GM12878 (cell line): Measurements from ENCODE around the gene PLD5. TPM values are rescaled to one million over a fixed set of nuclear protein-coding genes. Genes with fewer than 3 reads are reported as not detected.

Source experiments
- ATAC-seq: fragments of 200-7000 bp; cut with Tn5 transposase; 3 replicates; pipeline ENCODE4 v1.9.1; 2020; ENCODE audit warnings: mild to moderate bottlenecking, moderate library complexity
- BruUV-seq: library from RNA; stranded (reverse); fragments of 400-500 nt; replicated peaks from 2 replicates; lab custom pipeline; 2021; lab: Mats Ljungman, UMichigan
- CTCF ChIA-PET: fragments of 300-600 bp; sonication (Branson Sonifier 250); formaldehyde crosslinking; extraction: SDS; loops from one replicate; lab custom pipeline; 2021; ENCODE audit warnings: inconsistent platforms; lab: Yijun Ruan, JAX
- POLR2A ChIA-PET: fragments of 350-600 bp; formaldehyde crosslinking; extraction: SDS; loops from one replicate; lab custom pipeline; 2021; ENCODE audit warnings: inconsistent platforms; lab: Charles Lee
- RAD21 ChIA-PET: fragments of 300-600 bp; sonication (Branson Sonifier 250); formaldehyde crosslinking; loops from one replicate; lab custom pipeline; 2023; ENCODE audit warnings: antibody characterized with exemption; ENCODE audit not compliant: unreplicated experiment; lab: Charles Lee
- SMC1A ChIA-PET: fragments of 300-600 bp; sonication (Branson Sonifier 250); formaldehyde crosslinking; loops from one replicate; lab custom pipeline; 2023; ENCODE audit not compliant: unreplicated experiment, uncharacterized antibody; lab: Charles Lee
- DNase-seq: peaks from one replicate; pipeline ENCODE4 v3.0.0-alpha.2; 2011; ENCODE audit warnings: low read depth, low spot score
- FAIRE-seq: peaks from 3 replicates; lab custom pipeline; 2011; peaks lifted over from hg19 to GRCh38; lab: Jason Lieb, UNC
- H2AFZ ChIP-seq: 2 replicates; pipeline ENCODE4 v1.6.0; 2011; ENCODE audit warnings: low read depth, low read length, control low read depth; ENCODE audit not compliant: control insufficient read depth
- H3K27ac ChIP-seq: 2 replicates; pipeline ENCODE4 v1.5.1; 2011; ENCODE audit warnings: control low read depth; ENCODE audit not compliant: control insufficient read depth, insufficient read depth
- H3K27me3 ChIP-seq, 2 experiments: replicated peaks in 1 of 2; 2 replicates each; pipeline versions ENCODE4 v1.6.0 to v1.6.1; 2011; ENCODE audit warnings: low read length in 1 of 2; ENCODE audit not compliant: control insufficient read depth in 2 of 2, insufficient read depth in 2 of 2
- H3K36me3 ChIP-seq, 2 experiments: 2 replicates each; pipeline ENCODE4 v1.5.1; 2011; ENCODE audit warnings: low read length in 1 of 2; ENCODE audit not compliant: control insufficient read depth in 2 of 2, insufficient read depth in 2 of 2
- H3K4me1 ChIP-seq: 2 replicates; pipeline ENCODE4 v1.6.1; 2011; ENCODE audit warnings: mild to moderate bottlenecking, low read length, moderate library complexity, mixed read lengths; ENCODE audit not compliant: control insufficient read depth, insufficient read depth
- H3K4me2 ChIP-seq: 2 replicates; pipeline ENCODE4 v1.6.0; 2011; ENCODE audit warnings: control low read depth; ENCODE audit not compliant: control insufficient read depth, insufficient read depth
- H3K4me3 ChIP-seq: fragments of 200-600 bp; sonication (generic); 2 replicates; pipeline ENCODE4 v1.5.1; 2016
- H3K79me2 ChIP-seq: 2 replicates; pipeline ENCODE4 v1.6.0; 2011; ENCODE audit warnings: low read length; ENCODE audit not compliant: control insufficient read depth, insufficient read depth
- H3K9ac ChIP-seq: 2 replicates; pipeline ENCODE4 v1.8.0; 2011; ENCODE audit warnings: low read length, control low read depth, mixed read lengths; ENCODE audit not compliant: control insufficient read depth, insufficient read depth
- H3K9me3 ChIP-seq: replicated peaks from 3 replicates; pipeline ENCODE4 v1.5.1; 2011; ENCODE audit warnings: mild to moderate bottlenecking, low read length; ENCODE audit not compliant: control insufficient read depth, insufficient read depth
- H4K20me1 ChIP-seq: 2 replicates; pipeline ENCODE4 v1.6.0; 2011; ENCODE audit not compliant: control insufficient read depth, insufficient read depth
- BACH1 ChIP-seq: fragments of 450-650 bp; IDR thresholded peaks from 2 replicates; pipeline ENCODE4 v1.6.1; 2017; ENCODE audit warnings: mild to moderate bottlenecking, borderline replicate concordance
- CBX5 ChIP-seq: sonication (generic); IDR thresholded peaks from 2 replicates; pipeline ENCODE4 v1.6.1; 2016; ENCODE audit warnings: low read depth, moderate library complexity, mild to moderate bottlenecking, inconsistent platforms
- CEBPZ ChIP-seq: fragments of 150-350 bp; IDR thresholded peaks from 2 replicates; pipeline ENCODE4 v1.6.1; 2016; ENCODE audit warnings: low read depth, low read length
- CUX1 ChIP-seq: IDR thresholded peaks from 2 replicates; pipeline ENCODE4 v1.6.1; 2012; ENCODE audit warnings: improper control_type of control experiment, low read depth, low read length; ENCODE audit not compliant: insufficient replicate concordance
- ETV6 ChIP-seq, 2 experiments: fragments of 450-650 bp in 1 of 2; IDR thresholded peaks in 1 of 2; conservative IDR thresholded peaks in 1 of 2; 2 replicates each; pipeline ENCODE4 v1.6.1; 2014; ENCODE audit warnings: antibody characterized with exemption in 1 of 2, borderline replicate concordance in 1 of 2, low read depth in 1 of 2, mild to moderate bottlenecking in 1 of 2, moderate library complexity in 1 of 2
- TCF12 ChIP-seq: IDR thresholded peaks from 2 replicates; pipeline ENCODE4 v1.6.1; 2011; ENCODE audit warnings: low read depth, mild to moderate bottlenecking, low read length
- TCF3 ChIP-seq: IDR thresholded peaks from 2 replicates; pipeline ENCODE4 v1.6.1; 2012; ENCODE audit warnings: low read depth, mild to moderate bottlenecking, low read length, borderline replicate concordance; ENCODE audit not compliant: insufficient read depth
- WGBS: methylation state at CpG from one replicate; pipeline ENCODE4 v1.1.6; 2016; ENCODE audit warnings: low lambda C conversion rate; ENCODE audit not compliant: insufficient replicate concordance, insufficient coverage; ENCODE audit errors: missing lambda C conversion rate; 5-methylcytosine and 5-hydroxymethylcytosine counted together
- in situ Hi-C: fragments of 300-500 bp; cut with MboI; formaldehyde crosslinking; loops from 9 replicates; pipeline ENCODE4 v1.14.3; 2018; ENCODE audit warnings: mixed read lengths
- intact Hi-C: fragments of 100-400 bp; cut with micrococcal nuclease; formaldehyde crosslinking; loops from one replicate; pipeline ENCODE4 v1.14.2; 2022; ENCODE audit not compliant: unreplicated experiment
- polyA plus RNA-seq, 11 experiments: library from polyadenylated mRNA; depleted of rRNA in 4 of 11; unstranded in 6 of 11; stranded (reverse) in 5 of 11; fragments of >200 nt; fragmentation: Nextera tagmentation in 4 of 11; fragmentation: Illumina TruSeq in 1 of 11; extraction: Ambion mirVana in 4 of 11; extraction: Trizol in 1 of 11; gene quantifications; 1 replicate in 1 of 11; 2 replicates in 10 of 11; pipeline versions ENCODE4 v1.2.1 to v1.2.3, GENCODE V29; 2011 to 2016; ENCODE audit warnings: inconsistent platforms in 2 of 11, missing spikeins in 2 of 11, low read depth in 1 of 11
- total RNA-seq, 4 experiments: library from RNA; depleted of rRNA in 3 of 4; stranded (reverse); fragments of >200 nt in 3 of 4; fragmentation: Illumina TruSeq in 1 of 4; extraction: Trizol in 1 of 4; gene quantifications; 2 replicates each; pipeline versions ENCODE4 v1.2.1 to v1.2.3, GENCODE V29; 2013 to 2021
- TF ChIP-seq, protein P1 (sequence below): fragments of 450-650 bp; IDR thresholded peaks from 2 replicates; pipeline ENCODE4 v1.6.1; 2016; ENCODE audit warnings: mild to moderate bottlenecking
- TF ChIP-seq, protein P2 (sequence below): IDR thresholded peaks from 2 replicates; pipeline ENCODE4 v1.6.1; 2012; ENCODE audit warnings: low read depth, low read length, improper control_type of control experiment

PLD5 gene
- total and polyA plus RNA-seq, 10 of the 15 experiments (the other 5 are each of a cell fraction or from before 2014, with no cell fraction given): not detected

DNA sequence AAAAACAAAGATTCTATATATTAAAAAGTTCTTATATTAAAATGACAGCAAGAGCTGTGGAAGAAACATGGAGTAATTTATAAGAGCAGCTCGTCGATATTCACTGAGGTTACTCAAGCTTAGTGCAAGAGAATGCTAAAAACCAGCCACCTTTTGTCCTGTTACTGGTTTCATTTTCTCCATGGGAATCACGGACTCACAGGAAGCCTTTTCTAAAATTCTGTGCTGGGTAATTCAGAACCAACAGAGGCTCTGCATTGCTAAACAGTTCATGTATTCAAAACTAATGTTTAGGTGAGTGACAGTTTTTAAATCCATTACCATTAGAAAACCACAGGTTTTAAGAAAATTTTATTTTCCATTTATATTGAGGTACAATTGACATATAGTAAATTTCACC, 377.8 kb downstream of the PLD5 start (continued):
- TF ChIP-seq, protein P1, sequence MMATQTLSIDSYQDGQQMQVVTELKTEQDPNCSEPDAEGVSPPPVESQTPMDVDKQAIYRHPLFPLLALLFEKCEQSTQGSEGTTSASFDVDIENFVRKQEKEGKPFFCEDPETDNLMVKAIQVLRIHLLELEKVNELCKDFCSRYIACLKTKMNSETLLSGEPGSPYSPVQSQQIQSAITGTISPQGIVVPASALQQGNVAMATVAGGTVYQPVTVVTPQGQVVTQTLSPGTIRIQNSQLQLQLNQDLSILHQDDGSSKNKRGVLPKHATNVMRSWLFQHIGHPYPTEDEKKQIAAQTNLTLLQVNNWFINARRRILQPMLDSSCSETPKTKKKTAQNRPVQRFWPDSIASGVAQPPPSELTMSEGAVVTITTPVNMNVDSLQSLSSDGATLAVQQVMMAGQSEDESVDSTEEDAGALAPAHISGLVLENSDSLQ: no peak
- no peak for TF ChIP-seq CUX1
- TF ChIP-seq, all 136 proteins: peak for 0

DNA sequence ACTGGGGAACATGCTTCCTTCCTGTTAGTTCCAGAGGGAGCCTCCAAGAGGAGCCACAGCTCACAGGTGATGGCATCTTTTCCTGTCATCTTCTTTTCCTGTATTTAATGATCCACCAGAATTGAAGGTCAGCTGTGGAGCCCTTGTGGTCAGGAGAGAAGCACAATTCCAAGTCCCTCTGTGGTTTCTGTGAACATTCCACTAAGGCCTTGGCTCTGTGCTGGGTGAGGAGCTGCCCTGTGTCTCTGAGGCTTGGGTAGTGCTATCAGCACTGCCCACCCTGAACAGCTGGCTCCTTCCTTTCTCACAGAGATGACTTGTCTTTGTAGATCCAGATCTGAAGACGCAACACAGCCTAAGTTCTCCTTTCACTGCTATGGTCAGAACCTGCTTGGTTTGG, 383.7 kb downstream of the PLD5 start:
- ChIA-PET SMC1A (no interaction called here), RAD21 (no interaction called here), CTCF (no interaction called here), POLR2A (no interaction called here)
- Histone ChIP-seq H3K9me3 (no peaks in the 10 kb centered on the region), H3K4me2 (no peak overlapping the region), H4K20me1 (no peaks in the 10 kb centered on the region), H3K9ac (no peak overlapping the region), H3K27ac (no peak overlapping the region), H3K27me3 (no peaks in the 10 kb centered on the region), H3K36me3 (no peaks in the 10 kb centered on the region), H2AFZ (no peak overlapping the region), H3K79me2 (no peaks in the 10 kb centered on the region), H3K4me3 (no peak overlapping the region), H3K4me1 (peaks cover 6% of the 10 kb centered on the region)
- DNase-seq (no peak), FAIRE-seq (no peak), ATAC-seq (no peak)
- TF ChIP-seq CEBPZ: no peak
- TF ChIP-seq ETV6 (conservative IDR thresholded peaks at IDR 0.05 in 1 of 2, IDR thresholded peaks at IDR 0.05 in 1 of 2; ENCODE audit: borderline replicate concordance in 1 of 2, low read depth in 1 of 2): no peak
- TF ChIP-seq TCF3: no peak
- no peak for TF ChIP-seq TCF12
- TF ChIP-seq BACH1: no peak
- no peak for TF ChIP-seq CBX5
- TF ChIP-seq, protein P2, sequence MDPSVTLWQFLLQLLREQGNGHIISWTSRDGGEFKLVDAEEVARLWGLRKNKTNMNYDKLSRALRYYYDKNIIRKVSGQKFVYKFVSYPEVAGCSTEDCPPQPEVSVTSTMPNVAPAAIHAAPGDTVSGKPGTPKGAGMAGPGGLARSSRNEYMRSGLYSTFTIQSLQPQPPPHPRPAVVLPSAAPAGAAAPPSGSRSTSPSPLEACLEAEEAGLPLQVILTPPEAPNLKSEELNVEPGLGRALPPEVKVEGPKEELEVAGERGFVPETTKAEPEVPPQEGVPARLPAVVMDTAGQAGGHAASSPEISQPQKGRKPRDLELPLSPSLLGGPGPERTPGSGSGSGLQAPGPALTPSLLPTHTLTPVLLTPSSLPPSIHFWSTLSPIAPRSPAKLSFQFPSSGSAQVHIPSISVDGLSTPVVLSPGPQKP: no peak
- 100% methylated on average over 1 of the region's 1 CpG for WGBS
- no TSS peak for BruUV-seq
- in situ Hi-C loops (no loop called here), intact Hi-C loops (no loop called here)
